DND-41 (cell line): ENCODE data around the gene CFAP141.

ENCODE experiments used
- ATAC-seq: fragments of 200-7000 bp; cut with Tn5 transposase; 3 replicates; pipeline ENCODE4 v1.9.1; 2021; ENCODE audit warnings: low read depth; ENCODE audit not compliant: insufficient read depth
- DNase-seq: peaks from one replicate; pipeline ENCODE4 v3.0.0-alpha.2; 2020
- H2AFZ ChIP-seq: 2 replicates; pipeline ENCODE4 v1.6.0; 2012; ENCODE audit warnings: low read depth, low read length
- H3K27ac ChIP-seq: 2 replicates; pipeline ENCODE4 v1.5.1; 2012; ENCODE audit warnings: low read length, inconsistent platforms
- H3K27me3 ChIP-seq: fragments of 200-600 bp; sonication (generic); 2 replicates; pipeline ENCODE4 v1.6.0; 2012; ENCODE audit warnings: low read length, mild to moderate bottlenecking, inconsistent platforms; ENCODE audit not compliant: insufficient read depth, poor library complexity
- H3K36me3 ChIP-seq: 2 replicates; pipeline ENCODE4 v1.5.1; 2012; ENCODE audit warnings: low read length, inconsistent platforms; ENCODE audit not compliant: insufficient read depth
- H3K4me1 ChIP-seq: 2 replicates; pipeline ENCODE4 v1.5.1; 2012; ENCODE audit warnings: mild to moderate bottlenecking, low read length; ENCODE audit not compliant: insufficient read depth
- H3K4me2 ChIP-seq: 2 replicates; pipeline ENCODE4 v1.6.0; 2012; ENCODE audit warnings: mild to moderate bottlenecking, moderate library complexity, low read length, inconsistent platforms; ENCODE audit not compliant: insufficient read depth
- H3K4me3 ChIP-seq, 2 experiments: fragments of 200-600 bp in 1 of 2; shearing (Covaris generic) in 1 of 2; 2 replicates each; pipeline ENCODE4 v1.5.1; 2012 to 2016; ENCODE audit warnings: inconsistent platforms in 2 of 2, low read length in 2 of 2, mild to moderate bottlenecking in 2 of 2, low read depth in 1 of 2, moderate library complexity in 1 of 2
- H3K79me2 ChIP-seq: 2 replicates; pipeline ENCODE4 v1.6.0; 2012; ENCODE audit warnings: low read length, inconsistent platforms; ENCODE audit not compliant: insufficient read depth
- H3K9ac ChIP-seq: 2 replicates; pipeline ENCODE4 v1.6.0; 2012; ENCODE audit warnings: low read depth, mild to moderate bottlenecking, inconsistent platforms, low read length, moderate library complexity
- H3K9me3 ChIP-seq: 2 replicates; pipeline ENCODE4 v1.5.1; 2012; ENCODE audit warnings: low read length, moderate library complexity, mild to moderate bottlenecking, inconsistent platforms; ENCODE audit not compliant: insufficient read depth, severe bottlenecking
- H4K20me1 ChIP-seq: 2 replicates; pipeline ENCODE4 v1.6.0; 2012; ENCODE audit warnings: low read length; ENCODE audit not compliant: insufficient read depth
- CTCF ChIP-seq: IDR thresholded peaks from 2 replicates; pipeline ENCODE4 v1.5.1; 2012; ENCODE audit warnings: borderline replicate concordance, low read length, moderate library complexity, mild to moderate bottlenecking; ENCODE audit not compliant: poor library complexity, severe bottlenecking; ENCODE audit errors: extremely low read depth
- EZH2 ChIP-seq: IDR thresholded peaks from 3 replicates; pipeline ENCODE4 v1.6.1; 2012; ENCODE audit warnings: borderline replicate concordance, low read depth, mild to moderate bottlenecking, moderate library complexity, low read length, inconsistent platforms; ENCODE audit not compliant: severe bottlenecking

The CFAP141 gene

DNA sequence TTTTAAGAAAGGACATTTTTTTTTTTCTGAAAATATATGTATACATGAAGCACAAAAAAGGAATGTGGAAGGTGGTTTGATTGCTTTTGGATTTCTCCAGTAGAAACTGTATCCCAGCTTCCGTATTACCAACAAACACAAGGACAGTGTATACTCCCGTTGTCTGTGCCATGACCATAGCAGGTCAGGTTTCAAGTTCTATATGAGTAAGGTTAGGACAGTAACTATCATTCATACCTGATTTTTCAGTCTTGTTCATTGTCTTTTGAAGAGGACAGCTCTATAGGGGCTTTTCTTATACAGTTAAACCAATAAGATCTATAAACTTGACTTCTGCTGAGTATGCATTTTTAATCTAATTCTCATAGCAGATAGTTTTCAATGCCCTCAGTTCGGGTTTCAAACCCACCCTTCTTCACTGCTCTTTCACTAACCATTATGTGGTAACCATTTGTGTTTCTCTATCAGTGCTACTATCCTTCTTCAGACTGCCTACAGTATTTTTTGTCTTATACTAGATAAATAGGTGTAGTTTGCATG, 34.2 kb upstream of the CFAP141 start:
- Histone ChIP-seq H2AFZ (no peak overlapping the region), H3K36me3 (peaks cover 97% of the 10 kb centered on the region), H3K79me2 (peaks cover 57% of the 10 kb centered on the region)

DNA sequence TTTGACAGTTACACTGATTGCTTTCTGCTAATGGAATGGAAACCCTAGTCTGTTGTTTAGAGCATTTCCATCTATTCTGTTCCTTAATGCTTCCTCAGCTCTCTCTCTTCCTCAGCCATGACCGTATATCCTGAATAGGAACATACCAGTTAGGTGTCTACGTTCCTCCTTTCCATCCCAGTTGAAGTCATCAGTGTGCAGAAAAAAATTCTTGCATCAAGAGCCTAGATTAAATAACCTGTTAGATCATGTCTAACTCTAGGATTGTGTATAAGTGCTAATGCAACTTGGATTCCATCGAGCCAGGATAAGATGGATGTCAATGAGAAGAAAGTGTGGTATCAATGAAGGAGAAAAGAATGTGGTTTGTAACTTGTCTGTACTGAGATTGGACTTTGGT, 33.4 kb upstream of the CFAP141 start:
- Histone ChIP-seq H3K4me1 (no peaks in the 10 kb centered on the region), H3K4me3 (no peak overlapping the region), H2AFZ (no peak overlapping the region), H3K27ac (no peak overlapping the region), H3K79me2 (peaks cover 62% of the 10 kb centered on the region), H3K36me3 (peaks cover 97% of the 10 kb centered on the region), H3K9ac (no peak overlapping the region), H3K27me3 (no peaks in the 10 kb centered on the region), H3K4me2 (no peak overlapping the region), H3K9me3 (no peaks in the 10 kb centered on the region), H4K20me1 (peaks cover 35% of the 10 kb centered on the region; the same call in 1 of the 2 replicates)
- ATAC-seq (no peak), DNase-seq (no peak)
- no peak for TF ChIP-seq EZH2
- no peak for TF ChIP-seq CTCF

More for the DNA sequence above, 34.2 kb upstream of the CFAP141 start:
- Histone ChIP-seq H3K4me2 (no peak overlapping the region), H3K4me1 (no peaks in the 10 kb centered on the region), H3K9ac (no peak overlapping the region), H4K20me1 (peaks cover 31% of the 10 kb centered on the region; the same call in 1 of the 2 replicates), H3K27ac (no peak overlapping the region), H3K9me3 (no peaks in the 10 kb centered on the region), H3K27me3 (no peaks in the 10 kb centered on the region), H3K4me3 (no peak overlapping the region)
- DNase-seq (no peak), ATAC-seq (no peak)
- no peak for TF ChIP-seq EZH2
- TF ChIP-seq CTCF = no peak

DNA sequence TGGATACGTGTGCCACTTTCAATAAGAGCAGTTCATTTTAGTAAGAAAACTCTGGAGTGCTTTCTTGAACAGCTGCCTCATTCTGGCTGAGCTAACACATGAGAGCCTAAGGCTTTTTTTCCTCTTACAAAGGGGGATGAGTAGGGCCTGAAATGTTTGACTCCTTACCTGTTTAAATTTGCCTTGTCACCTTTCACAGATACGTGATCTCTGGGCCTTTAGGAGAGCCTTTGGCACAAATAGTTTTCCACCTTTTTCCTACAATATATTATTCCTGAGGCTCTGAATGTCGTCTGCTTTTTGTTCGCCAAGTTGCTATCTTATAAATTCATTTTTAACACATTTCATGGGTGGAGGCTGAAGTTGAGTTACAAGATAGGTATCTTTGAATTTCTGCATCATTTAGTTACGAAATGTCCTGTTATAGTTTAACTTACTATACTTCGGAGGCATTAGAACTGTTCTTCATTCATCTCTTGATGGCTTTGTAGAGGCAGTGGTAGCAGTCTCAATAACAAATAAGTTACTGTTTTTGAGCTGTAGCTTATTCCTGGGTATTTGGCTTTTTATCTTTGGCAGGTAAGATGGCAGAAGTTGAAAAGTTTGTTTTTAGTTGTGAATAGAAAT, 31.9 kb upstream of the CFAP141 start:
- Histone ChIP-seq H3K79me2 (peaks cover 68% of the 10 kb centered on the region), H3K4me3 (no peak overlapping the region), H3K9me3 (no peaks in the 10 kb centered on the region), H3K4me2 (no peak overlapping the region), H3K36me3 (peaks cover 95% of the 10 kb centered on the region), H3K27ac (no peak overlapping the region), H3K27me3 (no peaks in the 10 kb centered on the region), H4K20me1 (peaks cover 37% of the 10 kb centered on the region; the same call in 1 of the 2 replicates), H2AFZ (no peak overlapping the region), H3K9ac (no peak overlapping the region), H3K4me1 (no peaks in the 10 kb centered on the region)
- no peak for ATAC-seq
- TF ChIP-seq EZH2 (no peak), CTCF (no peak)
- no peak for DNase-seq

DNA sequence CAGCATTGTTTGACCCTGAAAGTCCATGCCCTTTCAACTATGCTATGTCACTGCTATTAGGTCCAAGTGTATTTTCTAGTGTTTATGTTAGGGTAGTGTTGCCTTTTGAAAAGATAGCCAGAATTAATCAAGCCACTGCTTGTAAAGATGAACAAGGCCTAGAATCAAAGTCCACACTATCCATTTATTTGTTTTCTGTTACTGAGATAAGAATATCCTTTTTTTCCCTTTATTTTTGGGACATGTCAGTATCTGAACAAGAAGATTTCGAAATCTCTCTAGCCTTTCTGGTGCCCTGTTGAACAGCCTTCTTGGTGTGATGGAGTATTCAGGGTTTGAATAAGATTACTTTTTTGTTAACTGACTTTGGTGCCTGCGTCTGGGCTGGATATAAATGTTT, 31.3 kb upstream of the CFAP141 start:
- H3K9me3 ChIP-seq = no peaks in the 10 kb centered on the region
- no peak overlapping the region for H3K4me2 ChIP-seq
- ATAC-seq (no peak), DNase-seq (no peak)
- peaks cover 73% of the 10 kb centered on the region for H3K79me2 ChIP-seq
- H3K36me3 ChIP-seq = peaks cover 94% of the 10 kb centered on the region
- no peak for TF ChIP-seq CTCF
- TF ChIP-seq EZH2 = no peak
- H3K27me3 ChIP-seq = no peaks in the 10 kb centered on the region
- no peak overlapping the region for H2AFZ ChIP-seq
- H3K4me1 ChIP-seq = no peaks in the 10 kb centered on the region
- no peak overlapping the region for H3K4me3 ChIP-seq
- no peak overlapping the region for H3K27ac ChIP-seq
- no peak overlapping the region for H3K9ac ChIP-seq
- H4K20me1 ChIP-seq = peaks cover 41% of the 10 kb centered on the region; the same call in 1 of the 2 replicates
